Measurements from ENCODE around the gene ASAP2. TPM values are rescaled to one million over a fixed set of nuclear protein-coding genes. Genes with fewer than 3 reads are reported as not detected.
A peak's percentile ranks its signal among the peaks of the same experiment; 100 is the strongest.

ASAP2 gene
- total and polyA plus RNA-seq, 9 of the 15 experiments (the other 6 are each of a cell fraction or from before 2014, with no cell fraction given), result 0.06 to 4.3 (median 3.1) TPM

GRCh38 chr2:9315280-9315847, 108.8 kb downstream of the ASAP2 start (continued):
- TF ChIP-seq AFF4 (CRISPR knock-in tag; IDR thresholded peaks at IDR 0.05) (no peak), GATA2 (CRISPR knock-in tag; IDR thresholded peaks at IDR 0.05) (no peak), ZNF232 (CRISPR knock-in tag; IDR thresholded peaks at IDR 0.05) (no peak)

- H3K79me2 ChIP-seq (ENCODE audit: control insufficient read depth, insufficient read depth, low read length), result no peaks in the 10 kb centered on the region
- H3K9me3 ChIP-seq (replicated peaks; ENCODE audit: control insufficient read depth, insufficient read depth, low read depth, low read length), result no peaks in the 10 kb centered on the region; the same call in 1 of the 2 replicates
- BruUV-seq (replicated peaks), result no TSS peak
- no peak overlapping the region for H3K4me2 ChIP-seq (ENCODE audit: insufficient read depth, low read length)
- no peaks in the 10 kb centered on the region for H3K9me1 ChIP-seq (ENCODE audit: control insufficient read depth, insufficient read depth, low read length)
- in situ Hi-C loops (cut with MboI) (no loop called here), intact Hi-C loops (cut with micrococcal nuclease) (no loop called here)
- ATAC-seq (no peak), DNase-seq (ENCODE audit: extremely low read depth in 1 of 4, low spot score in 3 of 4) (no peak), FAIRE-seq (no peak)
- H3K36me3 ChIP-seq (ENCODE audit: control insufficient read depth, insufficient read depth, low read length), result no peaks in the 10 kb centered on the region
- WGBS (ENCODE audit: insufficient coverage, low coverage, missing lambda C conversion rate), result 34% methylated on average over 6 of the region's 6 CpGs
- peaks cover 5 to 38% of the 10 kb centered on the region in 2 experiments; a peak in 4 of 5 replicates for H3K27me3 ChIP-seq (ENCODE audit: control insufficient read depth in 2 of 2, insufficient read depth in 2 of 2, low read length in 2 of 2)
- H3K4me1 ChIP-seq (replicated peaks in 1 of 2; ENCODE audit: control insufficient read depth in 2 of 2, insufficient read depth in 2 of 2, low read length in 2 of 2), result peaks cover 0 to 5% of the 10 kb centered on the region in 2 experiments; a peak in 2 of 5 replicates
- ChIA-PET POLR2A (no interaction called here), CTCF (ENCODE audit: low intra/inter-chr PET ratio) (interaction anchor here (0.5 kb wide), 1 partner anchor 178 kb away, joined by 4 read pairs; no protein-coding TSS in a partner anchor)
- no peak overlapping the region for H3K9ac ChIP-seq (ENCODE audit: insufficient read depth in 1 of 2, low read depth in 2 of 2, low read length in 2 of 2)
- H2AFZ ChIP-seq (ENCODE audit: low read depth, low read length), result no peak overlapping the region
- no peak overlapping the region for H3K4me3 ChIP-seq
- H3K27ac ChIP-seq (ENCODE audit: extremely low read depth, low read depth, low read length), result no peak overlapping the region
- H4K20me1 ChIP-seq (replicated peaks; ENCODE audit: control insufficient read depth, insufficient read depth, low read length), result no peaks in the 10 kb centered on the region
- no peak for TF ChIP-seq POLR2AphosphoS5 (IDR thresholded peaks at IDR 0.05; ENCODE audit: control insufficient read depth, insufficient read depth, low read depth, low read length)
- no peak for TF ChIP-seq ZNF551 (CRISPR knock-in tag; IDR thresholded peaks at IDR 0.05)
- no peak for TF ChIP-seq ARHGAP35 (IDR thresholded peaks at IDR 0.05; ENCODE audit: partially characterized antibody)
- TF ChIP-seq ZNF398 (CRISPR knock-in tag; IDR thresholded peaks at IDR 0.05), result no peak
- TF ChIP-seq CBFB (CRISPR knock-in tag; IDR thresholded peaks at IDR 0.05), result no peak
- no peak for TF ChIP-seq ZBTB12 (CRISPR knock-in tag; IDR thresholded peaks at IDR 0.05)
- no peak for TF ChIP-seq PURB (CRISPR knock-in tag; IDR thresholded peaks at IDR 0.05; ENCODE audit: low read depth)
- TF ChIP-seq NCOA4 (IDR thresholded peaks at IDR 0.05; ENCODE audit: partially characterized antibody), result peak; percentile 55
- no peak for TF ChIP-seq ZNF224 (CRISPR knock-in tag; IDR thresholded peaks at IDR 0.05)
- TF ChIP-seq ELF4 (CRISPR knock-in tag; IDR thresholded peaks at IDR 0.05), result peak; percentile 40; the same call in 1 of the 2 replicates
Measured at GRCh38 chr2:9317559-9317958, 110.9 kb downstream of the ASAP2 start.
